ENCODE measurements around the gene NAXE. TPM values are rescaled to one million over a fixed set of nuclear protein-coding genes. Genes with fewer than 3 reads are reported as not detected.

Gene NAXE
- total RNA-seq, 1 experiment from 2014 or later, result 90.3 TPM

- peaks cover 11% of the 10 kb centered on the region for H3K36me3 ChIP-seq (ENCODE audit: low read depth)
- no peak for TF ChIP-seq EZH2 (IDR thresholded peaks at IDR 0.05; ENCODE audit: low read depth)
- TF ChIP-seq, protein P1, sequence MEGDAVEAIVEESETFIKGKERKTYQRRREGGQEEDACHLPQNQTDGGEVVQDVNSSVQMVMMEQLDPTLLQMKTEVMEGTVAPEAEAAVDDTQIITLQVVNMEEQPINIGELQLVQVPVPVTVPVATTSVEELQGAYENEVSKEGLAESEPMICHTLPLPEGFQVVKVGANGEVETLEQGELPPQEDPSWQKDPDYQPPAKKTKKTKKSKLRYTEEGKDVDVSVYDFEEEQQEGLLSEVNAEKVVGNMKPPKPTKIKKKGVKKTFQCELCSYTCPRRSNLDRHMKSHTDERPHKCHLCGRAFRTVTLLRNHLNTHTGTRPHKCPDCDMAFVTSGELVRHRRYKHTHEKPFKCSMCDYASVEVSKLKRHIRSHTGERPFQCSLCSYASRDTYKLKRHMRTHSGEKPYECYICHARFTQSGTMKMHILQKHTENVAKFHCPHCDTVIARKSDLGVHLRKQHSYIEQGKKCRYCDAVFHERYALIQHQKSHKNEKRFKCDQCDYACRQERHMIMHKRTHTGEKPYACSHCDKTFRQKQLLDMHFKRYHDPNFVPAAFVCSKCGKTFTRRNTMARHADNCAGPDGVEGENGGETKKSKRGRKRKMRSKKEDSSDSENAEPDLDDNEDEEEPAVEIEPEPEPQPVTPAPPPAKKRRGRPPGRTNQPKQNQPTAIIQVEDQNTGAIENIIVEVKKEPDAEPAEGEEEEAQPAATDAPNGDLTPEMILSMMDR (conservative IDR thresholded peaks at IDR 0.05), result no peak
- no peaks in the 10 kb centered on the region for H3K27me3 ChIP-seq (ENCODE audit: insufficient read depth, low read depth)
- no peak for DNase-seq
- no peak overlapping the region for H3K4me2 ChIP-seq
- no peak overlapping the region for H2AFZ ChIP-seq
- H3F3A ChIP-seq (ENCODE audit: insufficient read depth, low read depth), result no peaks in the 10 kb centered on the region; the same call in 1 of the 2 replicates
- POLR2A ChIA-PET (ENCODE audit: unreplicated experiment), result no interaction called here
- peaks cover 16% of the 10 kb centered on the region for H3K4me1 ChIP-seq (replicated peaks; ENCODE audit: insufficient read depth)
- intact Hi-C loops (cut with micrococcal nuclease; ENCODE audit: unreplicated experiment), result no loop called here
- H3K4me3 ChIP-seq, result no peak overlapping the region
- CTCF ChIA-PET, result no interaction called here
- H3K79me2 ChIP-seq (ENCODE audit: low read depth), result no peaks in the 10 kb centered on the region
- no TSS peak for BruUV-seq (replicated peaks)
- H3K27ac ChIP-seq, result no peak overlapping the region
- H4K20me1 ChIP-seq (ENCODE audit: insufficient read depth), result no peaks in the 10 kb centered on the region; the same call in 1 of the 2 replicates
- no peaks in the 10 kb centered on the region for H3K9me2 ChIP-seq (ENCODE audit: insufficient read depth)
- H3K9me3 ChIP-seq (ENCODE audit: insufficient read depth, low read depth), result no peaks in the 10 kb centered on the region
Measured at GRCh38 chr1:156546267-156546666, 45.3 kb upstream of the NAXE start.

GRCh38 chr1:156547434-156547833 is 44.1 kb upstream of the NAXE start:
- CTCF ChIA-PET, result no interaction called here
- Histone ChIP-seq H3K9me3 (ENCODE audit: insufficient read depth, low read depth) (no peaks in the 10 kb centered on the region), H3K79me2 (ENCODE audit: low read depth) (no peaks in the 10 kb centered on the region), H3K27ac (no peak overlapping the region), H3K9me2 (ENCODE audit: insufficient read depth) (no peaks in the 10 kb centered on the region), H4K20me1 (ENCODE audit: insufficient read depth) (no peaks in the 10 kb centered on the region; the same call in 1 of the 2 replicates), H3K4me2 (no peak overlapping the region), H3K27me3 (ENCODE audit: insufficient read depth, low read depth) (no peaks in the 10 kb centered on the region), H2AFZ (no peak overlapping the region), H3F3A (ENCODE audit: insufficient read depth, low read depth) (peaks cover 9% of the 10 kb centered on the region; the same call in 1 of the 2 replicates), H3K4me1 (replicated peaks; ENCODE audit: insufficient read depth) (peaks cover 28% of the 10 kb centered on the region), H3K36me3 (ENCODE audit: low read depth) (peaks cover 6% of the 10 kb centered on the region), H3K4me3 (no peak overlapping the region)
- no peak for TF ChIP-seq EZH2 (IDR thresholded peaks at IDR 0.05; ENCODE audit: low read depth)
- TF ChIP-seq, protein P1 (conservative IDR thresholded peaks at IDR 0.05), result no peak
- POLR2A ChIA-PET (ENCODE audit: unreplicated experiment), result no interaction called here
- no TSS peak for BruUV-seq (replicated peaks)
- intact Hi-C loops (cut with micrococcal nuclease; ENCODE audit: unreplicated experiment), result no loop called here
- DNase-seq, result no peak

DNA sequence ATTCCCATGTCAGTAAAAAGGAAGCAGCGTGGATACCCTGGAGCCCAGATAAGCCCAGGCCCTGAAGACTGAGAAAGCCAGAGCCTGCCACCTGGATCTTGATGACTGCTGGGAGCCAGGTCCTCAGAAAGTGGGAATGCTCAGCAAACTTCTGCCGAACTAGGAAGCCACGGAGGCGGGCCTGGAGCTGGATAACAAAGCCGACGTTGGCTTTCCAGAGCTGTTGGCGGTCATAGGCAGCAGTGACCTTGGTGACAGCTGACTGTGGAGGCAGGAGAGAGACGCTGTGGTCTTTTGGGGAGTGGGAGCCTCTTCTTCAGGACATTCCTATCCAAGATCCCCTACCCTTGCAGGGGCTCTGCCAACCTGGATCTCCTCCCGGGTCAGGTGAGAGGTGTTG is 43.6 kb upstream of the NAXE start:
- no peak for DNase-seq
- TF ChIP-seq, protein P1 (conservative IDR thresholded peaks at IDR 0.05), result no peak
- TF ChIP-seq EZH2 (IDR thresholded peaks at IDR 0.05; ENCODE audit: low read depth), result no peak
- ChIA-PET CTCF (no interaction called here), POLR2A (ENCODE audit: unreplicated experiment) (no interaction called here)
- H3K36me3 ChIP-seq (ENCODE audit: low read depth), result peaks cover 6% of the 10 kb centered on the region
- no peaks in the 10 kb centered on the region for H3K79me2 ChIP-seq (ENCODE audit: low read depth)
- H3K9me3 ChIP-seq (ENCODE audit: insufficient read depth, low read depth), result no peaks in the 10 kb centered on the region
- H3K4me2 ChIP-seq, result no peak overlapping the region
- intact Hi-C loops (cut with micrococcal nuclease; ENCODE audit: unreplicated experiment), result no loop called here
- no TSS peak for BruUV-seq (replicated peaks)
- H2AFZ ChIP-seq, result no peak overlapping the region
- H3K4me1 ChIP-seq (replicated peaks; ENCODE audit: insufficient read depth), result peaks cover 28% of the 10 kb centered on the region
- no peaks in the 10 kb centered on the region for H3K9me2 ChIP-seq (ENCODE audit: insufficient read depth)
- H3K27me3 ChIP-seq (ENCODE audit: insufficient read depth, low read depth), result no peaks in the 10 kb centered on the region
- peaks cover 15% of the 10 kb centered on the region for H3F3A ChIP-seq (ENCODE audit: insufficient read depth, low read depth)
- no peaks in the 10 kb centered on the region; the same call in 1 of the 2 replicates for H4K20me1 ChIP-seq (ENCODE audit: insufficient read depth)
- H3K27ac ChIP-seq, result no peak overlapping the region
- H3K4me3 ChIP-seq, result no peak overlapping the region
